SK-N-SH treated with all-trans-retinoic acid at 6 μM for 48 hours (cell line): ENCODE data around the gene ACE.

Source experiments
- CSDC2 ChIP-seq: fragments of 250-450 bp; sonication (Bioruptor Pico); IDR thresholded peaks from 2 replicates; pipeline ENCODE4 v1.5.0; 2020; ENCODE audit warnings: mild to moderate bottlenecking, moderate library complexity
- TOX ChIP-seq: fragments of 250-450 bp; sonication (Bioruptor Pico); IDR thresholded peaks from 2 replicates; pipeline ENCODE4 v1.8.0; 2021; ENCODE audit warnings: mild to moderate bottlenecking, moderate library complexity, borderline replicate concordance
- ZFP30 ChIP-seq: fragments of 450-650 bp; formaldehyde crosslinking; IDR thresholded peaks from 2 replicates; pipeline ENCODE4 v1.5.0; 2022; ENCODE audit warnings: mild to moderate bottlenecking, moderate library complexity
- TF ChIP-seq, protein P1 (sequence below): fragments of 250-450 bp; sonication (Bioruptor Pico); IDR thresholded peaks from 2 replicates; pipeline ENCODE4 v1.8.0; 2020; ENCODE audit warnings: mild to moderate bottlenecking, moderate library complexity, borderline replicate concordance
- TF ChIP-seq, protein P2 (sequence below): fragments of 250-450 bp; sonication (Bioruptor Pico); IDR thresholded peaks from 2 replicates; pipeline ENCODE4 v1.5.1; 2020; ENCODE audit warnings: low read depth, mild to moderate bottlenecking, moderate library complexity
- TF ChIP-seq, protein P3 (sequence below): fragments of 250-450 bp; sonication (Bioruptor Pico); IDR thresholded peaks from 2 replicates; pipeline ENCODE4 v1.8.0; 2021; ENCODE audit warnings: low read depth, mild to moderate bottlenecking, moderate library complexity, borderline replicate concordance
- TF ChIP-seq, protein P4 (sequence below): fragments of 250-450 bp; sonication (Bioruptor Pico); IDR thresholded peaks from 2 replicates; pipeline ENCODE4 v1.5.1; 2021; ENCODE audit warnings: mild to moderate bottlenecking, moderate library complexity

DNA sequence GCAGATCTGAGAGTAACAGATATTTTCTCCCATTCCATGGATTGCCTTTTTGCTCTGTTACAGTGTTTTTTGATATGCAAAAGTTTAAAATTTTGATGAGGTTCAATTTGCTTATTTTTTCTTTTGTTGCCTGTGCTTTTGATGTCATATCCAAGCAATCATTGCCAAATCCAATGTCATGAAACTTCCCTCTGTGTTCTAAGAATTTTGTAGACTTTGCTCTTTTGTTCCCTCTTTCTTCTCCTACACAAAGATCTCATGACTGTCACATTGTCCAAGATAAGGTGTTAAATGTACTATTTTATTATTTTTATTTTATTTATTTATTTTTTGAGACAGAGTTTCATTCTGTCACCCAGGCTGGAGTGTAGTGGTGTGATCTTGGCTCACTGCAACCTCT lies 27.4 kb downstream of the ACE start:
- TF ChIP-seq CSDC2 (CRISPR knock-in tag), result no peak
- TF ChIP-seq, protein P1, sequence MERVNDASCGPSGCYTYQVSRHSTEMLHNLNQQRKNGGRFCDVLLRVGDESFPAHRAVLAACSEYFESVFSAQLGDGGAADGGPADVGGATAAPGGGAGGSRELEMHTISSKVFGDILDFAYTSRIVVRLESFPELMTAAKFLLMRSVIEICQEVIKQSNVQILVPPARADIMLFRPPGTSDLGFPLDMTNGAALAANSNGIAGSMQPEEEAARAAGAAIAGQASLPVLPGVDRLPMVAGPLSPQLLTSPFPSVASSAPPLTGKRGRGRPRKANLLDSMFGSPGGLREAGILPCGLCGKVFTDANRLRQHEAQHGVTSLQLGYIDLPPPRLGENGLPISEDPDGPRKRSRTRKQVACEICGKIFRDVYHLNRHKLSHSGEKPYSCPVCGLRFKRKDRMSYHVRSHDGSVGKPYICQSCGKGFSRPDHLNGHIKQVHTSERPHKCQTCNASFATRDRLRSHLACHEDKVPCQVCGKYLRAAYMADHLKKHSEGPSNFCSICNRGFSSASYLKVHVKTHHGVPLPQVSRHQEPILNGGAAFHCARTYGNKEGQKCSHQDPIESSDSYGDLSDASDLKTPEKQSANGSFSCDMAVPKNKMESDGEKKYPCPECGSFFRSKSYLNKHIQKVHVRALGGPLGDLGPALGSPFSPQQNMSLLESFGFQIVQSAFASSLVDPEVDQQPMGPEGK (CRISPR knock-in tag), result no peak
- TF ChIP-seq, protein P2, sequence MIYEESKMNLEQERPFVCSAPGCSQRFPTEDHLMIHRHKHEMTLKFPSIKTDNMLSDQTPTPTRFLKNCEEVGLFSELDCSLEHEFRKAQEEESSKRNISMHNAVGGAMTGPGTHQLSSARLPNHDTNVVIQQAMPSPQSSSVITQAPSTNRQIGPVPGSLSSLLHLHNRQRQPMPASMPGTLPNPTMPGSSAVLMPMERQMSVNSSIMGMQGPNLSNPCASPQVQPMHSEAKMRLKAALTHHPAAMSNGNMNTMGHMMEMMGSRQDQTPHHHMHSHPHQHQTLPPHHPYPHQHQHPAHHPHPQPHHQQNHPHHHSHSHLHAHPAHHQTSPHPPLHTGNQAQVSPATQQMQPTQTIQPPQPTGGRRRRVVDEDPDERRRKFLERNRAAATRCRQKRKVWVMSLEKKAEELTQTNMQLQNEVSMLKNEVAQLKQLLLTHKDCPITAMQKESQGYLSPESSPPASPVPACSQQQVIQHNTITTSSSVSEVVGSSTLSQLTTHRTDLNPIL (CRISPR knock-in tag), result no peak
- TF ChIP-seq, protein P3, sequence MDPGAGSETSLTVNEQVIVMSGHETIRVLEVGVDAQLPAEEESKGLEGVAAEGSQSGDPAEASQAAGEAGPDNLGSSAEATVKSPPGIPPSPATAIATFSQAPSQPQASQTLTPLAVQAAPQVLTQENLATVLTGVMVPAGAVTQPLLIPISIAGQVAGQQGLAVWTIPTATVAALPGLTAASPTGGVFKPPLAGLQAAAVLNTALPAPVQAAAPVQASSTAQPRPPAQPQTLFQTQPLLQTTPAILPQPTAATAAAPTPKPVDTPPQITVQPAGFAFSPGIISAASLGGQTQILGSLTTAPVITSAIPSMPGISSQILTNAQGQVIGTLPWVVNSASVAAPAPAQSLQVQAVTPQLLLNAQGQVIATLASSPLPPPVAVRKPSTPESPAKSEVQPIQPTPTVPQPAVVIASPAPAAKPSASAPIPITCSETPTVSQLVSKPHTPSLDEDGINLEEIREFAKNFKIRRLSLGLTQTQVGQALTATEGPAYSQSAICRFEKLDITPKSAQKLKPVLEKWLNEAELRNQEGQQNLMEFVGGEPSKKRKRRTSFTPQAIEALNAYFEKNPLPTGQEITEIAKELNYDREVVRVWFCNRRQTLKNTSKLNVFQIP (CRISPR knock-in tag), result no peak
- no peak for TF ChIP-seq ZFP30
- no peak for TF ChIP-seq TOX
- TF ChIP-seq, protein P4, sequence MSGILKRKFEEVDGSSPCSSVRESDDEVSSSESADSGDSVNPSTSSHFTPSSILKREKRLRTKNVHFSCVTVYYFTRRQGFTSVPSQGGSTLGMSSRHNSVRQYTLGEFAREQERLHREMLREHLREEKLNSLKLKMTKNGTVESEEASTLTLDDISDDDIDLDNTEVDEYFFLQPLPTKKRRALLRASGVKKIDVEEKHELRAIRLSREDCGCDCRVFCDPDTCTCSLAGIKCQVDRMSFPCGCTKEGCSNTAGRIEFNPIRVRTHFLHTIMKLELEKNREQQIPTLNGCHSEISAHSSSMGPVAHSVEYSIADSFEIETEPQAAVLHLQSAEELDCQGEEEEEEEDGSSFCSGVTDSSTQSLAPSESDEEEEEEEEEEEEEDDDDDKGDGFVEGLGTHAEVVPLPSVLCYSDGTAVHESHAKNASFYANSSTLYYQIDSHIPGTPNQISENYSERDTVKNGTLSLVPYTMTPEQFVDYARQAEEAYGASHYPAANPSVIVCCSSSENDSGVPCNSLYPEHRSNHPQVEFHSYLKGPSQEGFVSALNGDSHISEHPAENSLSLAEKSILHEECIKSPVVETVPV (CRISPR knock-in tag), result no peak
